ENCODE measurements around the gene ERBB4. TPM values are rescaled to one million over a fixed set of nuclear protein-coding genes. Genes with fewer than 3 reads are reported as not detected.
"Not testable (repeated sequence)": the region's sequence is repeated elsewhere in the genome, so short reads cannot be mapped to it uniquely, and the experiment has no call there.

The ERBB4 gene
- total RNA-seq, 1 donor from 2014 or later: 8.3 TPM

DNA sequence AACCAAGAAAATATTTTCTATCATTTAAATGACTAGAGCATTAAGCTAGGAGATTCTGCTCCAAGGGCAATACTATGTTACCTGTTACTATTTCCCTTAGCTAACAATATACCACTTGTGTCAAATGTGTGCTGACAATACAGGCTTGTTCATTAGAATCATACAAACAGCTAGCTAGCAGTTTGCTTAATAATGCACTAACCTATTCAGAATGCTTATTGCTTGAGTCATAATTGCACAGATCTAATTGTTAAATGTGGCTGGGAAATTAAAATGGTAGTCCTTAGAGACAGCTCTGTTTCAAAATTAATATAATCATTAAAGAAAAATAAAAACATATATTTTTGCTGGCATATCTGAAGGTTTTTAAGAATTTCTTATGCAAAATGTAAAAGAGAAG, 344.2 kb downstream of the ERBB4 start:
- no peaks in the 10 kb centered on the region for H3K9me3 ChIP-seq (replicated peaks)
- no peaks in the 10 kb centered on the region for H3K4me1 ChIP-seq
- H3K36me3 ChIP-seq: no peaks in the 10 kb centered on the region
- no peak overlapping the region for H3K4me3 ChIP-seq
- TF ChIP-seq, protein P1, sequence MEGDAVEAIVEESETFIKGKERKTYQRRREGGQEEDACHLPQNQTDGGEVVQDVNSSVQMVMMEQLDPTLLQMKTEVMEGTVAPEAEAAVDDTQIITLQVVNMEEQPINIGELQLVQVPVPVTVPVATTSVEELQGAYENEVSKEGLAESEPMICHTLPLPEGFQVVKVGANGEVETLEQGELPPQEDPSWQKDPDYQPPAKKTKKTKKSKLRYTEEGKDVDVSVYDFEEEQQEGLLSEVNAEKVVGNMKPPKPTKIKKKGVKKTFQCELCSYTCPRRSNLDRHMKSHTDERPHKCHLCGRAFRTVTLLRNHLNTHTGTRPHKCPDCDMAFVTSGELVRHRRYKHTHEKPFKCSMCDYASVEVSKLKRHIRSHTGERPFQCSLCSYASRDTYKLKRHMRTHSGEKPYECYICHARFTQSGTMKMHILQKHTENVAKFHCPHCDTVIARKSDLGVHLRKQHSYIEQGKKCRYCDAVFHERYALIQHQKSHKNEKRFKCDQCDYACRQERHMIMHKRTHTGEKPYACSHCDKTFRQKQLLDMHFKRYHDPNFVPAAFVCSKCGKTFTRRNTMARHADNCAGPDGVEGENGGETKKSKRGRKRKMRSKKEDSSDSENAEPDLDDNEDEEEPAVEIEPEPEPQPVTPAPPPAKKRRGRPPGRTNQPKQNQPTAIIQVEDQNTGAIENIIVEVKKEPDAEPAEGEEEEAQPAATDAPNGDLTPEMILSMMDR (IDR thresholded peaks at IDR 0.05; ENCODE audit: borderline replicate concordance): no peak
- DNase-seq: no peak
- intact Hi-C loops (cut with micrococcal nuclease): no loop called here
- H3K27me3 ChIP-seq (ENCODE audit: low read depth): no peaks in the 10 kb centered on the region
- H3K27ac ChIP-seq (replicated peaks): no peak overlapping the region

DNA sequence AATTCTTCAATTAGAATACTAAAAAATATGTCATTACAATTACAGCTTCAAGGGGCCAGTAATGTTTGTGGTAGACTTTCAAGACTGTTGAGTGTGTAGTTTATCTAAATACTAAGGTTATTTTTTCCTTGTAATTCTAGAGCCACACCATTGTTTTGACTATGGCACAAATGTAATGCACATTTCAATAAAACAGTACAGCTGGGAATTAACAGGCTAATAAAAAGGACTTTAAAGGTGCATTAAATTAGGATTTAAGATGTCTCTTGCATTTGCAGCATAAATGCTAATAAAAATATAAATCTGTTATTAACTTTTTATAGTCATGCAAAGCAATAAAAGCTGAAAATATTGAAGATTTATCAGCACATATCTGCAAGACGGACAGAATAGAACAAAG, 344.8 kb downstream of the ERBB4 start:
- Histone ChIP-seq H3K4me1 (no peaks in the 10 kb centered on the region), H3K9me3 (replicated peaks) (no peaks in the 10 kb centered on the region), H3K36me3 (no peaks in the 10 kb centered on the region), H3K4me3 (no peak overlapping the region), H3K27me3 (ENCODE audit: low read depth) (no peaks in the 10 kb centered on the region), H3K27ac (replicated peaks) (no peak overlapping the region)
- TF ChIP-seq, protein P1 (IDR thresholded peaks at IDR 0.05; ENCODE audit: borderline replicate concordance): no peak
- DNase-seq: no peak
- intact Hi-C loops (cut with micrococcal nuclease): no loop called here

DNA sequence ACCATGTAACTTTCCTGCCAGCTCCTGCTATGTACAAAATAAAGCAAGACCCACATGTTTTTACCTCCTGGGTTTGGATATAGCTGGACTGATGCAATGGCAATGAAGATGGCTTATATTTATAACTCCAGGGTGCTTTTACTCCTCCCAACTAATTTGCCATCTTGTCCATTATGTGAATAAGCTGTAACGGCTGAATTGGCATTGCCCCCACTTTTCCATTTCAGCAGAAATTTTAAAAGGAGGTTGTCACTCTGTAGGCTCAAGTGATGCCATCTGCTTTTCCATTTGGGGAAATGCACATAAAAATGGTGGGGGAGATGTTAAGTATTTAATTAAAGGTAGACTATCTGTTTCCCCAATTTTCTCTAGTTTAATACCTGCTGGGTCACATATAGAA, 345.5 kb downstream of the ERBB4 start:
- Histone ChIP-seq H3K9me3 (replicated peaks) (no peaks in the 10 kb centered on the region), H3K36me3 (no peaks in the 10 kb centered on the region), H3K4me3 (no peak overlapping the region), H3K27me3 (ENCODE audit: low read depth) (no peaks in the 10 kb centered on the region), H3K4me1 (no peaks in the 10 kb centered on the region), H3K27ac (replicated peaks) (no peak overlapping the region)
- intact Hi-C loops (cut with micrococcal nuclease): no loop called here
- DNase-seq: no peak
- TF ChIP-seq, protein P1 (IDR thresholded peaks at IDR 0.05; ENCODE audit: borderline replicate concordance): no peak

DNA sequence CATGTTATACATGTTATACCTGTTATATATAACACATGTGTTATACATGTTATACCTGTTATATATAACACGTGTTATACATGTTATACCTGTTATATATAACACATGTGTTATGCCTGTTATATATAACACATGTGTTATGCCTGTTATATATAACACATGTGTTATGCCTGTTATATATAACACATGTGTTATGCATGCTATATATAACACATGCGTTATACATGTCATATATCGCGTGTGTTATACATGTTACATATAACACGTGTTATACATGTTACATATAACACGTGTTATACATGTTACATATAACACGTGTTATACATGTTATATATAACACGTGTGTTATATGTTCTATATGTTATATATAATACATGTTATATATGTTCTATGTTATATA, 347.2 kb downstream of the ERBB4 start:
- H3K27ac ChIP-seq (replicated peaks); DNase-seq; H3K4me1 ChIP-seq; H3K27me3 ChIP-seq (ENCODE audit: low read depth); H3K9me3 ChIP-seq (replicated peaks); intact Hi-C loops (cut with micrococcal nuclease); H3K36me3 ChIP-seq; H3K4me3 ChIP-seq: not testable (repeated sequence)

- TF ChIP-seq, protein P1 (IDR thresholded peaks at IDR 0.05; ENCODE audit: borderline replicate concordance): no peak
- DNase-seq: no peak
- H3K4me3 ChIP-seq: no peak overlapping the region
- H3K36me3 ChIP-seq: no peaks in the 10 kb centered on the region
- intact Hi-C loops (cut with micrococcal nuclease): no loop called here
- H3K27me3 ChIP-seq (ENCODE audit: low read depth): no peaks in the 10 kb centered on the region
- H3K27ac ChIP-seq (replicated peaks): no peak overlapping the region
- peaks cover 6% of the 10 kb centered on the region for H3K4me1 ChIP-seq
- no peaks in the 10 kb centered on the region for H3K9me3 ChIP-seq (replicated peaks)
Observed at GRCh38 chr2:212186166-212186565, 352.4 kb downstream of the ERBB4 start.

DNA sequence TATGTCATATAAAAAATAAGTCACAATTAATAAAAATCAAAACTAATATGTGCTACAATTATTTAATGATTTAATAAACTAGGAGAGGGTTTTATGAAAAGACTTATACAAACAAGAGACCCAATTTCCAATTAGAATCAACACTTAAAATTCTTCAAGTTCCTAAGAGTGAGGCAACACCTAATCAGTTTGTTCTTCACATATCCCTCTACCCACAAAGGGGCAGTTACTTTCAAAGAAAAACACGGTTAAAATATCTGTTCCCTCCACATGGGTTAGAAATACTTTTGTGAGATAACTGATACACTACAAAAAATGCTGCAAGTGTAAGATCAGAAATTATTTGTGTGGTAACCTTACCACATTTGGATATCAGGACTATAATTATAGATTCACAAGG, 357.0 kb downstream of the ERBB4 start:
- no peak overlapping the region for H3K4me3 ChIP-seq
- no peaks in the 10 kb centered on the region for H3K27me3 ChIP-seq (ENCODE audit: low read depth)
- no peaks in the 10 kb centered on the region for H3K36me3 ChIP-seq
- DNase-seq: no peak
- TF ChIP-seq, protein P1 (IDR thresholded peaks at IDR 0.05; ENCODE audit: borderline replicate concordance): no peak
- H3K9me3 ChIP-seq (replicated peaks): no peaks in the 10 kb centered on the region
- intact Hi-C loops (cut with micrococcal nuclease): no loop called here
- H3K27ac ChIP-seq (replicated peaks): no peak overlapping the region
- H3K4me1 ChIP-seq: peaks cover 6% of the 10 kb centered on the region
